GM19455 (cell line): Measurements from ENCODE around the gene MAGEA9.
"Not testable (repeated sequence)": the region's sequence is repeated elsewhere in the genome, so short reads cannot be mapped to it uniquely, and the experiment has no call there.

Experiments
- ATAC-seq: cut with Tn5 transposase; IDR thresholded peaks from one replicate; pipeline ENCODE4 v1.9.1; 2021; ENCODE audit not compliant: unreplicated experiment

Gene MAGEA9

GRCh38 chrX:149807747-149808458 is 26.2 kb downstream of the MAGEA9 start:
- ATAC-seq, result no peak

GRCh38 chrX:149818652-149819051 is 36.9 kb downstream of the MAGEA9 start:
- ATAC-seq, result no peak

DNA sequence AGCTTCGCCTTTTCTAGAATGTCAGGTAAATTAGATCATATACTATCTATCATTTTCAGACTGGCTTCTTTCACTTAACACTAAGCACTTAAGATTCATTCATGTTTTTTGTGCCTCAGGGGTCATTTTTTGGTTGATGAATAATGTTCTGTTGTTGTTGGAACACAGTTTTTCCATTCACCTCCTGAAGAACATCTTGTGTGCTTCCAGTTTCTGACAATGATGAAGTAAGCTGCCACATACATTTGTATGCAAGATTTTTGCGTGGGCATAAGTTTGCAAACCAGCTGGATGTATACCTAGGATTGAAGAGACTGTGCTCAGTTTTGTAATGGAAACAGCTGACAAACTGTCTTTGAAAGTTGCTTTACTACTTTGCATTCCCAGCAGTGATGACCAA is 37.6 kb downstream of the MAGEA9 start:
- no peak for ATAC-seq

- no peak for ATAC-seq
Measured at GRCh38 chrX:149825424-149825823, 43.7 kb downstream of the MAGEA9 start.

GRCh38 chrX:149827254-149827653 is 45.5 kb downstream of the MAGEA9 start:
- ATAC-seq, result no peak

GRCh38 chrX:149829751-149830191 is 48.0 kb downstream of the MAGEA9 start:
- no peak for ATAC-seq

DNA sequence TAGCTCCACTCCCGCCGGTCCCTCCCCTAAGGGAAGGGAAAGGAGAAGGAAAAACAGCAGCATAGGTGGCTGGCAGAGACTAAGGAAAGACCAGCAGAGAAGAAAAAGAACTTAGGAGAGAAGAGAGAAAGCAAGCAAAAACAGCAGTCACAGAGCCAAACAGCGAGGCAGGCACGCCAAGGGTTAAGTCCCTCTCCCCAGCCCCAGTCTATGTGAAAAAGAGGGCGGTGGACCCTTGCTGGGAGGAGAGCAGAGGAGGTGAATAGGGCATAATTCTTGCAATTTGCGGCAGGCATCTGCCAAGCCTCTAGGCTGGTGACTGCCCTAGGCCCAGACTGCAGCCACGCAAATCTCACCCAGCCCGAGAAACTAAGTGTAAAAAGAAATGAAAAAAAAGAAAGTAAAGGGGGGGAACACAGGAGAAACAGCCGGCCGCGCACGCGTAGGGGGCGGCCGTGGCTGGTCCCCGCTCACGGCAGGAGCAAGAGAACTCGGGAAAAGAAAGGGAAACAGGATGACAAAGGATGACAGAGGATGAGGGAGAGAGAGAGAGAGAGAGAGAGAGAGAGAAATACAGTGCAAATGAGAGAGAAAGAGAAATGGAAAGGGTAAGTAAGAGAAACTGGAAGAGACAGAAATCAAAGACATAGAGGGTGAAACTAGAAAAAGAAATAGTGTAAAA is 48.6 kb downstream of the MAGEA9 start:
- ATAC-seq, result no peak

DNA sequence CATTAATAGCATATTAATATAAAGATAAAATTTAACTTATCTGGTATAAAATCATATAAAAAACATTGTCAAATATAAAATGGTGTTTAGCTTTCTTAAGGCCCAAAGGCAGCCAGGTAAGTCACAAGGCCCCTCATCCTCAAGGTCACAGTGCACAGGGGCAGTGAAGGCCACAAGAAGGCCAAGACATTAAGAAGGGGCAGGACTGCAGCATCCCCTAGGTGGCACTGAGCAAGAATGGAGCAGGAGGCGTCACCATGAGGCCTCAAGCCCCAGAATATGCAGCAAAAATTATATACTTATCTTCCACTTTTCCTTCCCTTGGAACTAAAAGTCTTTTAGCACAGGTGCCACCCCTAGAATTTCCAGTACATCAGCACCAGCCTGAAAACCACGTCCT is 49.7 kb downstream of the MAGEA9 start:
- ATAC-seq, result no peak

DNA sequence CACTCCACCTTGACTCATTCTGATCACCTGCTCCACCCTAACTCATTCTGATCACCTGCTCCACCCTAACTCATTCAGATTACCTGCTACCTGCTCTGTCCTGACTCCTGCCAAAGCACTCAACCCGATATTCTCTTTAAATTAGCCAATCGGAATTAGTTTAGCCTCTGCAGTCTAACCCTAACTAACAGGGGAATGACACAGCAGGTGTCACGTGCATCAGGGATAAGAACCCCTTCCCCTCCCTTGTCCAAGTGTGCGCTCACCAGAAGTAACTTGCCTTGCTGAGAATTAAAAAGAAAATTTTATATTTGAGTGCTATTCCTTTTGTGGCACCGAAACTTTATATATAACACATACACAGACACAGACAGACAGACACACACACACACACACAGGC is 55.0 kb downstream of the MAGEA9 start:
- ATAC-seq, result not testable (repeated sequence)

DNA sequence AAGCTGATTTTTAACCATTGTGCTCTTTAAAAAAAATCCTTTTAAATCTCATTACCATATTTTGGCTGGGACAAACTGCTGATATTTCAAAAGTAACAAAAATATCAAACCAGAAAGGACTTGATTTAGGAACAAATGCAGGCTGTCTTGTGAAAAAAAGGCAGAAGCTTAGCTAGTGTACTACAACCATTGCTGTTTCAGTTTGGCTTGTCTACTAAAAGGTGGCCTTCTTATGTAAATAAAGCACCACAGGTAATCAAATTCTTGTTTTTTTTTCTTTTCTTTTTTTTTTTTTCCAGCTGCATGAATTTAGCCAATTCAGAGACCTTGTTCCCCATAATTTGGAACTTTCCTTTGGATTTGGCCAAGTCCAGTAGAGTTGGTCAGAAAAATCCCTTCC is 55.4 kb downstream of the MAGEA9 start:
- ATAC-seq, result no peak
